ENCODE data around the gene ARHGAP30. TPM values are rescaled to one million over a fixed set of nuclear protein-coding genes. Genes with fewer than 3 reads are reported as not detected.
A peak's percentile ranks its signal among the peaks of the same experiment; 100 is the strongest.

Gene ARHGAP30
- polyA plus RNA-seq, 1 donor (not counting 4 experiments of a cell fraction or from before 2014, with no cell fraction given) = 0.16 TPM

DNA sequence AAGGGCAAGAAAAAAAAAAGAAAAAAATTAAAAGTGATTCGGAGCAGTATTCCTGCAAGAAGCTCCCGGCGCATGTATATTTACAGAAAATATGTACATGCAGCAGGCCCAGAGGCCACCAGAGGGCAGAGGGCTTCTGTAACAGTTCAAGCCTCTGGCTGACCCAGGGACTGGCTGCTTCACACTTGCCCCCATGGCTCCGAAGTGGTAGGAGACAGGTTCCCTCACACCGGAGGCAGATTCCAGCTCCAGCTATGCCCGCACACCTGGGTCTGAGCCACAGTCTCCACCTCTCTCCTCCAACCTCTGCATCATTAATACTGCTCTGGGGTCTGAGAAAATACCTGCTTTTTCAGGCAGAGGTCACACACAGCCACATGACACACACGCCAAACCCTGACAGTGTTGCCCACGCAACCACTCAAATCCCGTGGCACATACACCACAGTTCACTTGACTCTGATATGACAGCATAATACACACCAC lies 2.2 kb upstream of the ARHGAP30 start:
- H3K27ac ChIP-seq (ENCODE audit: control insufficient read depth, insufficient read depth, low read length) = no peak overlapping the region
- H3K4me3 ChIP-seq (ENCODE audit: control insufficient read depth in 2 of 3, extremely low read depth in 1 of 3, insufficient read depth in 2 of 3, low read depth in 1 of 3, low read length in 3 of 3) = no peak overlapping the region
- TF ChIP-seq EZH2 (IDR thresholded peaks at IDR 0.05; ENCODE audit: low read length) = no peak
- TF ChIP-seq, protein P1, sequence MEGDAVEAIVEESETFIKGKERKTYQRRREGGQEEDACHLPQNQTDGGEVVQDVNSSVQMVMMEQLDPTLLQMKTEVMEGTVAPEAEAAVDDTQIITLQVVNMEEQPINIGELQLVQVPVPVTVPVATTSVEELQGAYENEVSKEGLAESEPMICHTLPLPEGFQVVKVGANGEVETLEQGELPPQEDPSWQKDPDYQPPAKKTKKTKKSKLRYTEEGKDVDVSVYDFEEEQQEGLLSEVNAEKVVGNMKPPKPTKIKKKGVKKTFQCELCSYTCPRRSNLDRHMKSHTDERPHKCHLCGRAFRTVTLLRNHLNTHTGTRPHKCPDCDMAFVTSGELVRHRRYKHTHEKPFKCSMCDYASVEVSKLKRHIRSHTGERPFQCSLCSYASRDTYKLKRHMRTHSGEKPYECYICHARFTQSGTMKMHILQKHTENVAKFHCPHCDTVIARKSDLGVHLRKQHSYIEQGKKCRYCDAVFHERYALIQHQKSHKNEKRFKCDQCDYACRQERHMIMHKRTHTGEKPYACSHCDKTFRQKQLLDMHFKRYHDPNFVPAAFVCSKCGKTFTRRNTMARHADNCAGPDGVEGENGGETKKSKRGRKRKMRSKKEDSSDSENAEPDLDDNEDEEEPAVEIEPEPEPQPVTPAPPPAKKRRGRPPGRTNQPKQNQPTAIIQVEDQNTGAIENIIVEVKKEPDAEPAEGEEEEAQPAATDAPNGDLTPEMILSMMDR (optimal IDR thresholded peaks at IDR 0.05 in 1 of 3, IDR thresholded peaks at IDR 0.05 in 1 of 3, conservative IDR thresholded peaks at IDR 0.05 in 1 of 3; ENCODE audit: extremely low read depth in 1 of 3, insufficient read depth in 2 of 3, low read length in 3 of 3) = peak; percentile 52 to 68 (median 57)
- no peak overlapping the region for H2AFZ ChIP-seq (ENCODE audit: control insufficient read depth, low read length)
- H3K27me3 ChIP-seq (ENCODE audit: control insufficient read depth, extremely low read depth, insufficient read depth, low read length) = no peaks in the 10 kb centered on the region
- FAIRE-seq (no peak), DNase-seq (ENCODE audit: low read depth, low spot score) (no peak)
- H3K79me2 ChIP-seq (ENCODE audit: control insufficient read depth, insufficient read depth, low read length) = no peaks in the 10 kb centered on the region
- H3K4me2 ChIP-seq (ENCODE audit: control insufficient read depth, extremely low read depth, insufficient read depth, low read depth, low read length) = no peak overlapping the region
- peaks cover 2% of the 10 kb centered on the region for H3K9me1 ChIP-seq (ENCODE audit: control insufficient read depth, extremely low read depth, insufficient read depth, low read length)
- H3K9me3 ChIP-seq (ENCODE audit: control insufficient read depth, low read depth, low read length) = no peaks in the 10 kb centered on the region
- H3K4me1 ChIP-seq (ENCODE audit: control insufficient read depth, extremely low read depth, insufficient read depth, low read length) = peaks cover 38% of the 10 kb centered on the region
- no peaks in the 10 kb centered on the region for H3K36me3 ChIP-seq (ENCODE audit: control insufficient read depth in 2 of 2, extremely low read depth in 1 of 2, insufficient read depth in 2 of 2, low read length in 2 of 2)
- no peak overlapping the region for H3K9ac ChIP-seq (ENCODE audit: control insufficient read depth, extremely low read depth, insufficient read depth, low read length)
- dilution Hi-C loops (cut with MboI; ENCODE audit: extremely low pct_ligation_motif_present, low sequenced_read_pairs) = no loop called here
- no peaks in the 10 kb centered on the region for H4K20me1 ChIP-seq (ENCODE audit: control insufficient read depth, extremely low read depth, insufficient read depth, low read length)

DNA sequence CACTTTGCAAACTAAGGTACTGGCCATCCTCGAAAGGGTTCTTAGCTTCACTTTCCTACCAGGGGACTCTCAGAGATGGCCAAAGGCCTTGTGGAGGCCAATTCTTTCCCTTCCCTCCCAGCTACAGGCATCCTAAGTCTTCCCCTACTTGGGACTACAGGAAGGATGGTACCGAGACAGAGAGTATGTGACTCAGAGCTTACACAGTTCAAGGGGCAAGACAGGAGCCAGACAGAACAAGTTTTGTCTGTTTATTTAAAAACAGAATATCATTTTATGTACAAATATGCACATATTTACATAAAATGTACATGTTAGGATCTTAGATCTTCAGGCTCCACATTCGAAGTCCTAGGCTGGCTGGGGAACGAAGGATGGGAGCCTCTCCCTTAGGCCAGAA lies 1.1 kb upstream of the ARHGAP30 start:
- dilution Hi-C loops (cut with MboI; ENCODE audit: extremely low pct_ligation_motif_present, low sequenced_read_pairs) = no loop called here
- no peak overlapping the region for H2AFZ ChIP-seq (ENCODE audit: control insufficient read depth, low read length)
- H3K9me1 ChIP-seq (ENCODE audit: control insufficient read depth, extremely low read depth, insufficient read depth, low read length) = peaks cover 2% of the 10 kb centered on the region
- no peak overlapping the region for H3K27ac ChIP-seq (ENCODE audit: control insufficient read depth, insufficient read depth, low read length)
- H3K4me2 ChIP-seq (ENCODE audit: control insufficient read depth, extremely low read depth, insufficient read depth, low read depth, low read length) = no peak overlapping the region
- no peak for FAIRE-seq
- DNase-seq (ENCODE audit: low read depth, low spot score) = no peak
- H3K9ac ChIP-seq (ENCODE audit: control insufficient read depth, extremely low read depth, insufficient read depth, low read length) = no peak overlapping the region
- H3K79me2 ChIP-seq (ENCODE audit: control insufficient read depth, insufficient read depth, low read length) = no peaks in the 10 kb centered on the region
- H3K27me3 ChIP-seq (ENCODE audit: control insufficient read depth, extremely low read depth, insufficient read depth, low read length) = no peaks in the 10 kb centered on the region
- H3K4me3 ChIP-seq (ENCODE audit: control insufficient read depth in 2 of 3, extremely low read depth in 1 of 3, insufficient read depth in 2 of 3, low read depth in 1 of 3, low read length in 3 of 3) = no peak overlapping the region
- no peaks in the 10 kb centered on the region for H3K9me3 ChIP-seq (ENCODE audit: control insufficient read depth, low read depth, low read length)
- H3K4me1 ChIP-seq (ENCODE audit: control insufficient read depth, extremely low read depth, insufficient read depth, low read length) = peaks cover 38% of the 10 kb centered on the region
- TF ChIP-seq EZH2 (IDR thresholded peaks at IDR 0.05; ENCODE audit: low read length) = no peak
- TF ChIP-seq, protein P1 (optimal IDR thresholded peaks at IDR 0.05 in 1 of 3, IDR thresholded peaks at IDR 0.05 in 1 of 3, conservative IDR thresholded peaks at IDR 0.05 in 1 of 3; ENCODE audit: extremely low read depth in 1 of 3, insufficient read depth in 2 of 3, low read length in 3 of 3) = no peak
- no peaks in the 10 kb centered on the region for H3K36me3 ChIP-seq (ENCODE audit: control insufficient read depth in 2 of 2, extremely low read depth in 1 of 2, insufficient read depth in 2 of 2, low read length in 2 of 2)
- no peaks in the 10 kb centered on the region for H4K20me1 ChIP-seq (ENCODE audit: control insufficient read depth, extremely low read depth, insufficient read depth, low read length)

All from keratinocyte (primary cell).